Activated CD4-positive, alpha-beta T cell treated with anti-CD3 and anti-CD28 coated beads, Interleukin-2, amount 50 U/mL, for 48 hours (primary cell): Measurements from ENCODE around the gene CELSR1.
A peak's percentile ranks its signal among the peaks of the same experiment; 100 is the strongest.

Experiments
- DNase-seq, 2 experiments: peaks; one replicate each; pipeline ENCODE4 v3.0.0-alpha.2; 2020

Gene CELSR1

DNA sequence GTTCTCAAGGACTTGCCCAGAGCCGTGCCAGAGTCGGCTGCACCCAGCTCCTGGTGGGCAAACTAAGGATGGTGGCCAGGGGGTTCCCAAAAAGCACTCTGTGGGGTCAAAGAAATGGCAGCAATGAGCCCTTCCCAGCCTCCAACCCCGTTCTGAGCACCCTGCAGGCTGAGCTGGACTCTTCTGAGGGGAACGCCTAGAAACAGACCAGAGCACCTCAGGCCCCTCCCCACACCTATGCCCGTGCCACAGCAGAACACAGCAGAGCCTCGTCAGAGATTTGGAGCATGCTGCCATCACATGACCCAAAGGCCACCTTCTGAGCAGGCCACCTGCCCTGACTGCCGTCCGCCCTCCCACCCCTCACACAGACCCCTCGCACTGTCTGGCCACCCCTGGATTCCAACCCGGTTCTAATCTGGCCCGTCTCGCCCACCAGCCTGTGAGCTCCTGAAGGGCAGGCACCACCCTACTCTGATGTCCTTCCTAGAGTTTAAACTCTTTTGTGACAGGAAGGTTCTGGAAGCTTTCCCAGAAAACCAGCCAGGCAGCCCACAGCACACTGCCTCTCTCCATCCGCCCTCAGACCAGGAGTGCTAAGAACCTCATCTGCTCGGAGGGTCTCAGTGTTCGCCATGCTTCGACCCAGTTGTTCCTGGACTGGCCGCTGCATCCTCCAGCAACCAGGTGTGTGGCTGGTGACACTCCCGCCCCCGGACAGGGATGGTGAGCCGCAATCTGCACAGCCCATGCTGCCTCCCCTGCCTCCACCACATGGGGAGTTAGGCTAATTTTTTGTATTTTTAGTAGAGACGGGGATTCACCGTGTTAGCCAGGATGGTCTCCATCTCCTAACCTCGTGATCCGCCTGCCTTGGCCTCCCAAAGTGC lies 97.6 kb downstream of the CELSR1 start:
- DNase-seq = no peak

DNA sequence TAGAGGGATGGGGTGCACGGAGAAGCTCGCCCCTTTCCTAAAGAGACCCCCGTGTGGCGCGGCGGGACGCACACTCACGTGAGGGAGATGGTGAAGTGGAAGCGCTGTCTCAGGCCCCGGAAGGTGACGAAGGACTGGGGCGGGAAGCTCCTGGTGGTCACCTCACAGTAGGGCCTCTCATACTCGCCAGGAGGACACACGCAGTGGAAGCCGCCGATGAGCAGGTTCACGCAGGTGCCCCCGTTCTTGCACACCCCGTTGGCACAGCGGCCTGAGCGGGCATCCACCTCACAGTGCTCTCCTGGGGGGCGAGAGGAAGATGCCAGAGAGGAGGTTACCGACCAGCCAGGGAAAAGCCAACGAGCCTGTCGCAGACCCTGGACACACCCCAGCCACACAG lies 98.3 kb downstream of the CELSR1 start:
- no peak for DNase-seq

DNA sequence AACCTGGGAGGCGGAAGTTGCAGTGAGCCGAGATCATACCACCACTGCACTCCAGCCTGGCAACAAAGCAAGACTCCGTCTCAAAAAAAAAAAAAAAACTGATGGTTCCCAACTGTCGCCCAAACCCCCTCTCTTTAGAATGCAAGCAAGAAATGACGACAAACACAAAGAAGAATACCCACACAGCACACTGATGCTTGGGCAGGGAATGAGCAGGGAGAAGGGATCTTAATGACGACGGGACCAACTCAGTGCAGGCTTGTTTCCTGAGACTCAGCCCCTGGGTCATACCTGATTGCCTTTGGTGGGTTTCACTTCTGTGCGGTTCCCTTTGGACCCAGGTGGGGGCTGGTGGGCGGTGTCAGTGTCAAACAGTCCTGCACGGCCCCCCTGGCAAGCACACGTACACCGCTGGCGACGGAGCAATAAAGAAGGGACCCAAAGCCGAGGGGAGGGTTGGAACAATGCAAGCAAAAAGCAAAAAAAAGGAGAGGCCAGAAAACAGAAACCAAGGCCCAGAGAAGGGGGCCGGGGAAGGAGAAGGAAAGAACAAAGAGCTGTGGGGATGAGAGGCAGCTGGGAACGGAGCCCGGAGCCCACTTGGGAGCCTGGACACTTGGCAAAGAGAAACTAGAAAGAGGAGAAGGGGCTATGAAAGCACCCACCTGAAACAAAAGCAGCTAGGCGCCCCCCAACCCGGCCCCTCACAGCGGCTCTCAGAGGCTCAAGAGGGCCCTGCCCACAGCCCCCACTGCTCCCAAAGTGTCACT lies 99.6 kb downstream of the CELSR1 start:
- no peak for DNase-seq

DNA sequence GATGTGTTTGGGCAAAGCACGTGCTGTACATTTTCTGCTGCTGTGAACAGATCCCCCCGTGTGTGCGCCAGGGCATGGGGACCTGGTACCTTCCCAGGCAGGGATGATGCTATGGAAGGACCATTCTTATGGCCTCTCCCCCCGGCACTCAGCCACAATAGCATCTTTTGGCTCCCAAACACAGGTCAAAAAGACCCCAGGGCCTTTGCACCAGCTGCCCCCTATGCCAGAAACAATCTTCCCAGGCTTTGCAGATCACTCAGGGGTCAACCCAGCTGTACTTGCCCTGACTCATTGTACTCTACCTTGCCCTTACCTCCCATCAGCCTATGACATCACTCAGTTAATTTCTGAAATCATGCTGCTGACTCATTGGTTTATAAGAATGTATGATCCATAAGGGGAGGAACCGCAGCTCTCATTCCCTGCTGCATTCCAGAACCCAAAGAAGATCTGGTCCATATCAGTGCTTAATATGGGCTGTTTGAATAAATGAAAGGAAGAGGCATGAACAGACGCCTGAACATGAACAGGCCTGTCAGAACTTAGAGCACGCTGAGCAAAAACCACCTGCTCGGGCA lies 100.7 kb downstream of the CELSR1 start:
- DNase-seq = no peak

DNA sequence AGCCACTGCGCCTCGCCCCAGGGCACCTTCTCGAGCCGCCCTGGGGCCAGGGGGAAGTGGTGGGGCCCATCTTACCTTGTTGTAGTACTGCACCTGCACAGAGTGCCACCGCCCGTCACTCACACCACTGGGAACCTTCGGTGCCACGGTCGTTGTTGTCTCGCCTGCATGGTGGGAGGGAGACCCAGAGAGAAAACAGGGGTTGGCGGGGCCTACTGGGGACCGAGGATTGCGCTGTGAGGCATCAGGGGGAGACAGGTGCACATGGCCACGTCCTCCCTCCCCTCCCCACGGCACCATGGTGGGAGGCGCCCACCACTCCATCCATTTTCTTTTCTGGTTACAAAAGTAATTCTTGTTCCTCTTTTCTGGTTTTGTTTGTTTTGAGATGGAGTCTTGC lies 104.1 kb downstream of the CELSR1 start:
- DNase-seq = no peak

DNA sequence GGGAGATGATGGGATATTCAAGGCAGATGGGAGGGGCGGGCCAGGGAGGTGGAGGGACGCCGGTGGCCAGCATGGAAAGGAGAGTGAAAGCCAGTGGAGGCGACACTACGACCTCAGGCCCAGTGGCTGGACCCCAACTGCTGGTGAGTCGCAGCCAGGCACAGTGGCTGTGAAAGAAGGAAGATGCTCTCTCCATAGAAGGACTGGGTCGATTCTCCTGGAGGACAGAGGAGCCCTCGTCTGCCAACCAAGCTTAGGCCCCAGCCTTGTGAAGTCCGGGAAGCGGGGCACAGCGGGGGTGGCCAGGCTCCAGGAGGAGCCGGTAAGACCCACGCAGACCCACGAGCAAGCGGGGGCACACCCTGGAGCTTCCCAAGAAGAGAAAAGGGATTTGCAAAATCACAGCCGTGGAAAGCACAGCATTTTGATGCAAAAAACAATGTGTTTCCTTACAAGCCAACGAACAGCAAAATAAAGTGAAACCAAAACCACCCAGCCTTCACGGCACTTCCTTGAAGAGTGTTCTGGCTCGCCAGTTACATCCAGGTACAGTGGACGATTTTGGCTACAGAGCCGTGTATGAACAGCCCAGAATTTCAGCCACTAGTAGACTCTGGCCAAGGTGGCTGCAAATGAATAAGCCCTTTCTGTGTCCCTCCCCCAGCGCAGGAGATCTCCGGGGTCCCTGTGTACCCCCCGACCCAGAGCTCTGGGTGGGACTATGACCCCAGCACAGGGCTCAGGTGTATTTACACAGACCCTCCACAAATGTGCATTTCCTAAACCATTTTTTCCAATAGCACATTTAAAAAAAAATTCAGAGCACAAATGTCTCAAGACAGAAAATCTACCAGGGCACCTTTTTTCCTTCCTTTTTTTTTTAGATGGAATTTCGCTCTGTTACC lies 105.0 kb downstream of the CELSR1 start:
- DNase-seq = peak; percentile 25 to 32

DNA sequence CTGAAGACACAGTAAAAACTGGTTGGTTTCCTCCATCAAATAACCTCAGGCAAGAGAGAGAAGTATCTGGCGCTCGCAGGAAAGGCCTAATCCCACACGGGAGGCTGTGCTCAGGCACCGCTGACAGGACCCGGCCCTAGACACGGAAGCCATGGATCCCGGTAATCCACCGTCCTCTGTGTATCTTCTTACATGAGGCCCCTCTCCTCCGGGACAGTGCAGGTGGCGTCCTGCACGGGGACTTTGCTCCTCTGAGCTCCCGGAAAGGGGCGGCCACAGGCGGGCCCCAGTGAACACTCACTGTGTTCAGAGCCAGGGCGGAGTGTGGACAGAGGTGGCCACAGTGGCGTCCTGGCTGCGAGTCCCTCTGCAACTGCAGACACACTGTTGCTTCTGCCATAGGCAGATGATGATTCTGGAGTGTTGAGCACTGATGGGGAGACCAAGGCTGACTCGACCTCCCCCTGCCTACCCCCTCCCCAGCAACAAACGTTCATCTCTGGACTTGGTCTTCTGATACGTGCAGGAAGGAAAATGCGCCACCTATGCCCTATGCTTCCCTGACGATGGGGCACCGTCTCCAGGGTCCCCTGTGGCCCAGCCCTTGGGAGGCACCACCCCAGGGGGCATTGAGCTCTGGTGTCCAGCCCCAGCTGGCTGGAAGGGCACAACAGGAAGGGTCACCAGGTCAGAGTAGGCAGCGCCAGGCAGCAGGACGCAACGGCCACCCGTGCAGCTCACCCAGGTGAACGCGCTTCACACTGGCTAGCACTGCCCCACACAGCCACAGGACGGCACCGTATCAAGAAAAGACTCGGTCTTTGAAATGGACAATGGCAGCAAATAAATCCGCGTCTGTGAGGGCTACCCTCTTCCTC lies 106.2 kb downstream of the CELSR1 start:
- DNase-seq = no peak

DNA sequence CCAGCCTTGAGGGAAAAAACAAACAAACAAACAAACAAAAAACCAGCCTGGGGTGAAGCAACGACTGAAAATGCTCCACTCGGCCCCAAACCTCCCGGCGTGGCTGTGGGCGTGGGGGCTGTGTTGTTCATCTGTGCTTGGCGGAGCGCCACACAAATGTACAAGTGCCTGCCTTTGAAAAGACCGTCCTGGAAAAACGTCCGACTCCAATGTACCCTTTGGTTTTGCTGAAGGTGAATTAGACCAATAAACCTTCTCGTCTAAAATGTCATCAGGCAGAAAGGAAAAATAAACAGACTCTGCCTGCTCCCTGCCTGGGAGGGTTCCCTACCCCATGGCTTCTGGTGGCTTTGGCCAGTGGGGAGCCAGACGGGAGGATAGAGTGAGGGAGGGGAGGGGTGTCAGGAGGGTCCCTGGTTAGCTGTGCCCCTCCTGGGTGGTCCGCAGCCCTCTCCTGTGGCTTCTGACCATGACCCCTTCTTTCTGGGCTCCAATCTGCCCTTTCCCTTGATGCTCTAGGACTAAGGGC lies 108.0 kb downstream of the CELSR1 start:
- no peak for DNase-seq

DNA sequence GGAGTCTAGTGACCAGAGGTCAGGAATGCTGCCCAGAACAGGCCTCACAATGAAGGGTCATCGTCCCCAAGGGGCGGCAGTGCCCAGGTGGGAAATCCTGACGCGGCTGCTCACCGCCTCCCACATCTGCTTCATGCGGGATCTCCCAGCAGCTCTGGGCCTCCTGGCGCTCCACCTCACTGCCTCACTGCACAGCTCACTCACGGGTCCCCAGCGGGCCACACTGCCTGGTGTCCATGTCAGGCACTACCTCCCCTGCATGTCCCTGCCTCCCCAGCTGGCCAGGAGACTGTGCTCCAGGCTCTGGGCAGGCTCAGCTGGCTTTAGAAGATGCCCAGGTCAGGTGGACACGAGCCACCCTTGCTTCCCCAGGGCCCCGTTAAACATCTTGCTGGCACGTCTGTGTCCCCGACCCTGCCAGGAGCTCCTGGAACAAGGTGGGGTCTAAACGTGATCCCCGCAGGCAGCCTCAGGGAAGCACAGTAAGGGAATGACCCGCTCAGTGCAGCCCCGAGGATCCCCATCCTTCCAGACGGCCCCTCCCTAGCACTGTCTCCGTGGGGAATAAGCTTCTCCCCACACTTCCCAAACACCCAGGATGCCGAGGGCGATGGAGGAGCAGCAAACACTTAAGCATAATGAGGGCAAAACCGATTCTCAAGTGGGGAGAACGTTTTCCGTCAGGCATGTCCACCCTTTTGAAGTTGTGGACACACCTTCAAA lies 108.7 kb downstream of the CELSR1 start:
- DNase-seq = no peak

DNA sequence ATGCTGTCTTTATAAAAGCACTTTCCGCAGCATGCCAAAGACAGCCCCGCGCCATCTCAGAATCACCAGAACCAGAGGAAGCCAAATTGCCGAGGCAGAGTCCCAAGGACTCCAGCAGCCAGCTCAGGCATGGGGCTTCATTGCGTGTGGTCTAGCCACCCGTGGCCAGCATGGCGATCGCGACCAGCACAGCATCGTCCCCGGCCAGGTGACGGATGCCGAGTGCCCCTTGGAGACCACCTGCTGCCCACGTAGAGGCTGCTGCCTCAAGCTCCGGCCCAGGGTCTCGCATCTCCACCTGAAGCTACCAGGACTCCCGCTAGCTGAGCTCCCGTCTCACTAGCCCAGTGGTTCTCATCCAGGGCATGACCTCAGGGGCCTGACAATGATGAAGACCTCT lies 109.2 kb downstream of the CELSR1 start:
- DNase-seq = no peak

DNA sequence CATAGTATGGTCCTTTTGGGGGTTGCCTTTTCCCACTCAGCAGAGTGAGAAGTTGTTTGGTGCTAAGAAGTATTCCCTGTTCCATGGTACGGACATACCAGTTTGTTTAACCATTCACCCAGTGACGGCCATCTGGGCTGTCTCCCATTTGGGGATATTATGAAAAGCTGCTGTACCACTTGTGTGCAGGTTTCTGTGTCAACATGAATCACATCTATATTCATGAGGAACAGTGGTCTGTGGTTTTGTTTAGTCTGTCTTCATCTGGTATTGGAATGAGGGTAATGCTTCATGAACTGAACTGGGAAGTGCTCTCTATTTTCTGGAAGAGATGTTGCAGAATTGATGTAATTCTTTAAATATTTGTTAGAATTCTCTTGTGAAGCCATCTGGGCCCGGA lies 112.4 kb downstream of the CELSR1 start:
- DNase-seq = no peak

DNA sequence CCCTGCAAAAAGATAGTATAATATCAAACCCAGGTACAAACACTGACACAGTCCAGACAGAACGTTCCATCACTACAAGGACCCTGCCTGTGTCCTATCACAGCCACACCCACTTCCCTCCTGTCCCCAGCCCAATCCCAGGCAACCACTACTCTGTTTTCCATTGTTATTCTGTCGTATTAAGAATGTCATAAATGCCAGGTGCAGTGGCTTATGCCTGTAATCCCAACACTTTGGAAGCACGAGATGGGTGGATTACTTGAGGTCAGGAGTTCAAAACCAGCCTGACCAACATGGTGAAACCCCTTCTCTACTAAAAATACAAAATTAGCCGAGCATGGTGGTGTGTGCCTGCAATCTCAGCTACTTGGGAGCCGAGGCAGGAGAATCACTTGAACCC lies 112.9 kb downstream of the CELSR1 start:
- no peak for DNase-seq

DNA sequence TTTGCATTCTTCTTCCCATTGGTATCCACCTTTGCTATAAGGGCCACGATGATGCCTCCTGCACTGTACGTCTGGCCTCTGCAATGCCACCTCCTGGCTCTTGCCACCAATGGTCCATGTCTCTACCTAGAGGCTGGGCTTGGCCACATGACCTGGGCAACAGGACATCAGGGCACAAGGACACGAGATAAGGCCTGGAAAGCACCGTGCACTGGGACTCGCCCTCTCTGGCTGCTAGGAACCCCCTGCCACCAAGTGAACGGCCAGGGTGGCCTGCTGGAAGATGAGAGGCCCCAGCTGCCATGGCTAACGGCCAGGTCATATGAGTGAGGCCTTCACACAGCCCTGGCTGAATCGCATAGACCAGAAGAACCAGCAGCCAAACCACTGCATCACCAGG lies 114.5 kb downstream of the CELSR1 start:
- DNase-seq = no peak

DNA sequence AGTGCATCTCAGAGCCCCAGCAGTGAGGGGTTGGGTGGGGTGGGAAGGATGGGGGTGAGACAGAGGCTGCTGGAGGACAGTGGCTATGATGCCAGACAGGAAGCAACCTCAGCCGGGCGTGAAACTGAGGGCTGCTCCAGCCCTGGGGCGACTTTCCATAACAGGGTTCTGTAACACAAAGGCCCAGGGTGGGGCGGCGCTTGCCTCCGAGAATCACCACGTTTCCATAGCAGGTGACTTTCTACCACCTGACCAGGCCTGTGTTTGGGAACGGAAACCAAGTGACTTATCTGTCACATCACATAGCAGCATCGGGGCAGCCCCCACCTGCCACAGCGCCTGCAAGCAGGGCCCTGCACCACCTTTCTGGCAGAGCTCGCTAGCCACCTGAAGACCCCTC lies 116.2 kb downstream of the CELSR1 start:
- DNase-seq = peak; percentile 5 to 12

DNA sequence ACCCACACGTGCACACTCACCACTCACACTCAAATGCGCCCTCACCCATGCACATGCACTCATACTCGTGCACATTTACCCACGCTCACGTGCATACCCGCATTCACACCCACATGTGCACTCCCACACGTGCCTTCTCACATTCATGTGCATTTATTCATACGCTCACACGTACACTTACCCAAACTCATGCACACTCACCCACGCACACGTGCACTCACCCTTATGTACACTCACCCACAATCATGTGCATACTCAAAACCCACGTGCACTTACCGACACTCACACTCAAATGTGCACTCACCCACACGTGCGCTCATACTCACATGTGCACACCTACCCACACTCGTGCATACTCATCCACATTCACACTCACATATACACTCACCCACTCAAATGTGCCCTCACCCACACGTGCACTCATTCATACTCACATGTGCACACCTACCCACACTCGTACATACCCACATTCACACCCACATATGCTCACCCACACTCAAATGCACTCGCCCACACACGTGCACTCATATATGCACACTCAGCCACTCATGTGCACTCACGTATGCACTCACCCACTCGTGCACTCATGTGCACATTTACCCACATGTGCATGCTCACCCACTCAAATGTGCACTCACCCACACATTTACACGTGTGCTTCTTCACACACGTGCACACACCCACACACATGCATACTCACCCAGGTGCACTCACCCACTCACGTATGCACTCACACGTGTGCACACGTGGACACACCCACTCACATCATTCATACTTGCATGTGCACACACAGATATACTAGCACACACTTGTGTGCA lies 117.5 kb downstream of the CELSR1 start:
- DNase-seq = no peak

DNA sequence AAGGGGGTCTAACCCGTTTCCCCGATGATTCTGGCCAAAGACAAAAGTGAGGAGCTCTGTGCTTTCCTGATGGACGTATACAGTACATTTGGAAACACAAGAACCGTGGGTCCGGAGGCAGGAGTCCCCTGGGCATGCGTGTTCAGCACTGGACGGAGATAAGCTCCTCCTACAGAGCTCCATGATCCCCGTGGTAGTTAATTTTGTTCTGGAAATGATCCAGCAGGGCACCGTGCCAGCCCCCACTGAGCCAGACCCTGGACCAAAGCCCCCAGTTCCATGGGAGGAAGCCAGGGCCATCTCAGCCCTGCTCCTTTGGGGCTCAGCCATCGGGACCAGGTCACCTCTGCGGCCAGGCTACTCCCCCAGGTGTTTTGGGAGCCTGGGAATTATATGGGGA lies 118.6 kb downstream of the CELSR1 start:
- no peak for DNase-seq

DNA sequence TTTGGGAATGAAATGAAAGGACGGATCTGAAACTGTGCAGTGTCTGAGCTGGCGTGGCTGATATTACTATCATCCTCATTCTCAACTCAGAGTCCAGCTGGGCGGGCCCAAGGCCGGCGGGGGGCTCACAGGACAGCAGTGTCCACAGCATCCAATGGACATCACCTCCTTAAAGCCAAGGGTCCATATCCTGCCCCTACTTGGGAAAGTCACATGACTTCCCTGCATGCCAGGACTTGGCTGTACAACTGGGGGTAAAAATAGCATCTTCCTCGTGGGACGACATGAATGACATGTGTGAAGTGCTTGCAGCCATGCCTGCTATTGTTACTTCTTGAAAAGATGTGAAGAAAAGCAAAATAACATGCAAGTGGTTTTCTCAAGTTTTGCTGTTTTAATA lies 119.7 kb downstream of the CELSR1 start:
- no peak for DNase-seq

DNA sequence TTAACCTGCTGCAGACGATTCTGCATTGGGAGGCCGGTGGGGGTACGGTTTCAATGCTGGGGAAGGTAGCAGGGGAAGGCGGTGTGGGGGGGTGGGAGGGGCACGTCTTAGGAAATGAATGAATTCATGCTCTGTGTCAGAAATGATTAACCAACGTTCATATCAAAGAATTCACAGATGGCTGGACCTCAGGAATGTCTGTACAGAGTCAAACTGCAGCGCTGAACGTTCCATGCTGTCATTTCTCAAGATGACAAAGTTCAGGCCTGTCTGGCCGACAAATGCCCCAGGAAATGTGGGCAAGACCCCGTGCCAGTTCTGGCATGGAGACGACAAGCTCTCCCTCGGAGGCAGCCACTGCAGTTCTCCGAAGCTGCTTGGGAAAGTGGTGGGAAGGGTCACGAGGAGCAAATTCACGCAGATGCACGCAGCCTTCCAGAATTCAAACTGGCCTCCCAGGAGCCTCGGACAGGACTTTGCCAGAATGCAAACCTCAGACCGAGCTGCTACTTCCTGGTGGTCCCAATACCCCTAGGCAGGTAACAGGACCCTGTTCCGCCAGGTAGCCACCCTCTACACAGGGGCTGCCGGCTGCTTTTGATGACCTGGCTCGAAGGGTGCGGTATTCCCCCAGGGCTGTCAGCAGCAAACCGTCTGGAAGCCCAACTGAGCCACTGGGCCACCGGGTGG lies 120.4 kb downstream of the CELSR1 start:
- no peak for DNase-seq

DNA sequence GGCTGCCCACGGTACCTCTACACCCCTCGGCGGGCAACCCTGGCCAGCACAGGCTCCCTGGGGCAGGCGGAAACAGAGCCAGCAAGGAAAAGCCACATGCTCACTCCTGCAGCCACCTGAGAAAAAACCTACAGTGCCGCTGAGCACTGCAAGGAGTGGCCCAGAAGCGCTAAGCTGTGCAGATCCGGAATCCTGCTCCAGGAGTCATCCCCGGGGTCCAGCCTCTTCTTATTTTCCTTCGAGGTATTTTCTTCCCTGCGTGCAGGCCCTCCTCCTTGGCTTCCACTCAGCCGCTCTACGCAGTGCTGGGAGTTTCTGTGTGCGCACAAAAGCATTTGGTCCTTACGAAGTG lies 120.9 kb downstream of the CELSR1 start:
- no peak for DNase-seq
